ENCODE data around the gene APOM.

Gene APOM

DNA sequence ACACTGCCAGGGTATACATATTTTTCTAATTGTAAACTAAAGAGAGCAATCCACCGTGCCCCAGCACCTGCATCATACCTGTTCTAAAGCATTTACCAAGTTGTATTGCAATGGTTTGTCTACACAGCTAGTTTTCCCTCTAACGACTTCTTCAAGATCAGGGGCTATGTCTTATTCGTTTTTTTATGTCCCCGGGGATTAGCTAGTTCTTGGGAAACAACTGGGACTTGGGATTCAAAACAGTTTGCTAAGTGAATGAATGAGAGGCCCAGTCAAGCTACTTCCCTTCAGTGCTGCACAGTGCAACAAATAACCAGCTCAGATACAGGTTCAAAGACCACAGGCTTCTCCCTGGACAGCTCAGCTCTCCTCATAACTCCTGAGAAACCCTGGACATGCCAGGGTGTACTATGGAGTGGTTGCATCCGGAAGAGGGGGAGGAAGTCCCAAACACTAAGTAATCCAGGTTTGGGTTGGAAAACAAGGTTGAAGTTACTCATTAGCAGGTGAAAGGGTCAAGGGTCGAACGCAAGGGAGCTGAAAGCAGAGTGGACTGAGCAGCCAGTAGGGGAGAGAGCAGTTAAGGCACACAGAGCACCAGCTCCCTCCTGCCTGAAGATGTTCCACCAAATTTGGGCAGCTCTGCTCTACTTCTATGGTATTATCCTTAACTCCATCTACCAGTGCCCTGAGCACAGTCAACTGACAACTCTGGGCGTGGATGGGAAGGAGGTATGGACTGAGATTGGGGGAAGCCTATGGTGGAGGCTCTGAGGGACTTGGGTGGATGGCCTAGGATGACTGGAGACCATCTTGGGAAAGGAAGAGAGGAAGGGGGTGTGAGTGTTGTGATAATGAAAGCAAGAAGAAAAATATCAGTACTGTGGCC is at the start of gene APOM:
Gene APOM (plus strand): TSS at position 546 of the 889 bp plus-strand sequence. CDS start 73 bp downstream, at position 619.
- no peak for DNase-seq

GRCh38 chr6:31607317-31607716 is 48.4 kb upstream of the APOM start:
- no peak for DNase-seq

DNA sequence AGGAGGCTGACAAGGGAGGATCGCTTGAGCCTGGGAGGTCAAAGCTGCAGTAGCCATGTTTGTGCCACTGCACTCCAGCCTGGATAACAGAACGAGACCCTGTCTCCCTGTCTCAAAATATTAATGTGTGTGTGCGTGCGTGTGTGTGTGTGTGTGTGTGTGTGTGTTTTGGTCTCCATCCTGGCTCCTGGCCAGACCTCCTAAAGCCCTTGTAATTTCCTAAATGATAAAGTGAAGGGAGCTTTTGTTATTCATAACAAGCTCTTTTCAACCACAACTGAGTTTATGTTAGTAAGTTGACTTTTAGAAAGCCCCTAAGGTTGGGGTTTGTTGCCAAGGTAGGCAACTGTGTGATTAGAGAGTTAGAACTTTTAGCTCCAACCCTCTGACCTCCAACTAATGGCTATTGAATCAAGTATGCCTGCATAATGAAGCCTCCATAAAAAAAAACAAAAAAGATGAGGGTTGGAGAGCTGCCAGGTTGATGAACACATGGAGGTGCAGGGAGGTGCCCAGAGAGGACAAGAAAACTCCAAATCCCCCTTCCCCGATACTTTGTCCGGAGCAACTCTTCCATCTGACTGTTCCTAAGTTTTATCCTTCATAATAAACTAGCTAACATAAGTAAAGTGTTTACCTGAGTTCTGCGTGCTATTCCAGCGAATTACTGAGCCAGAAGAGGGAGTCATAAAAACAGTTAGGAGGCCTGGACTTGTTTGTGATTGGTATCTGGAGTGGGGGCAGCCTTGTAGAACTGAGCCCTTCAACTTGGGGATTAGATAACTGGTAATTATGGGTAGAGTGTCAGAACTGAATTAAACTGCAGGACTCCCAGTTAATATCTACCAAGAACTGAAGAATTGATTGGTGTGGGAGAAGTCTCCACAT is 45.9 kb upstream of the APOM start:
- DNase-seq = no peak

DNA sequence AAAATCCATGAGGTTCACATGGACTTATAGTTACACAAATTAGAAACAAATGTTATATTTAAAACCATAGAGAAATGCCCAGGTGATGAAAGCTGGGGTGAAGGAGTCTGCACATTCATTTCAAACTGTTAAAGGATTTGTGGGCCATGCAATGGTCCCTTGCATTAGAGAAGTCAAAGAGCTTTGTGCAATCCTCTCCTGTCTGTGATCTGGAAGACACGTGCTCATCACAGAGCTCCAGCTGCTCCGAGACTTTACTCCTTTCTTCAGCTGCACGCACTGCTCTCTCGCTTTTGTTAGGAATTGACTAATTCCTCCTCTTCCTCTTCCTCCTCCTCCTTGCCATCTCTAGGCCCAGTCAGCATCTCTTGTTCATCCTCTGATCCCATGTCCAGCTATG is 44.7 kb upstream of the APOM start:
- DNase-seq = no peak

DNA sequence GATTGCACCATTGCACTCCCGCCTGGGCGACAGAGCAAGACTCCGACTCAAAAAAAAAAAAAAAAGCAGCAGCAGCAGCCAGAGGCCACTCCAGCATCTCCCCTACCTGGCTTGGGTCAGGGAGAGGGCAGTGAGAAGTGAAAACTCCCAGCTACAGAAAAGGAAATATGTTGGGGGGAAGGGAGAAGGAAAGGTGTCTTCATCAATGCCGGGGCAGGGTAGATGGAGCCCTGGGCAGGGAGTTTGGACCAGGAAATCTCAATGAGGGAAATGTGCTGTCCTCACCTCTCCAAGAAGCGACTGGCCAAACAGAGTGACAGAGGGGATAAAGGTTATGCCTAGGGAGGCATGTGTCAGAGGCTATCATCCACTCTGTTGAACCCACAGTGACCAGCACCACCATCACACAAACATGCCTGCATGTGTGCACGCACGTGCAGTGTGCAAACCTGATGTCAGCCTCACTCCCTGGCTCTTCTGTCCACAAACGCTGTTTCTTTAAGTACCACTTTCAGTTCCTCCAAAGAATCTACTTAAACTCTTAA is 41.5 kb upstream of the APOM start:
- no peak for DNase-seq

DNA sequence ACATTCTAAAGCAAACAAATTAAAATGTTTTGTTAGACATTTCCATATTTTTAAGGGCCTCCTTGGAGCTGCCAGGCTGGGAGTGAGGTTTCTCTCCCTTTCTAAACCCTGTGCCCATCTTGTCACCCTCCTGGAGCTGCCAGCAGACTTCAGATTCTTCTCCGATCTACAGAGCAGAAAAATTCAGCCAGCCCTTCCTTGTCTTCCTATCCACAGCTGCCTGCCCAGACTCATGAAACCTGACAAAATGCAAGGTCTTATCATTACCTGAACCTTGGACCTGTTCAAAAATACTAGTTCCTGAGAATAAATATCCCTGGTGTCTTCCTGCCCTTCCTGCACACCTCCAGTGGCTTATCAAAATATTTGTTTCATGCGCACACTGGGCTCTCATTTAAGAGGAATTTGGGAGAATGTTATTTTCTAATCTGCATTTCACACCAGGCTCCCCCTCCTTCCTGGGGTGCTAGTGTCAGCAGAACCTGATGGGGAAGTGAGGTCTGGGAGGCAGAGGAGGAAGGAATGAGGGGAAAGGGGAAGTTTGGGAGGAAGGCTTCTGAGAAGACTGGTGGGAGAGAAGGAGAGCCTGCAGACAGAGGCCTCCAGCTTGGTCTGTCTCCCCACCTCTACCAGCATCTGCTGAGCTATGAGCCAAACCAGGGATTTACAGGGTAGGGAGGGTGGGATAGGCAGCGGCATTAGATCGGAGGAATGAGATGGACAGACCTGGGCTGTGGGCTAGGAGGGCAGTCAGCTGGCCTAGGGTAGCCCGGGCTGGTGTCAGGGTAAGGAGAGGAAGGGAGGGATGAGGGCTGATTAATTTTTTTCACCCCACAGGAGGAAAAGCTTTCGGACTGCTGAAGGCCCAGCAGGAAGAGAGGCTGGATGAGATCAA is 40.8 kb upstream of the APOM start, which contains the start of gene AIF1:
Gene AIF1 (plus strand): TSS at position 551 of the 895 bp plus-strand sequence. CDS start 96 bp downstream, at position 647.
- DNase-seq = no peak

DNA sequence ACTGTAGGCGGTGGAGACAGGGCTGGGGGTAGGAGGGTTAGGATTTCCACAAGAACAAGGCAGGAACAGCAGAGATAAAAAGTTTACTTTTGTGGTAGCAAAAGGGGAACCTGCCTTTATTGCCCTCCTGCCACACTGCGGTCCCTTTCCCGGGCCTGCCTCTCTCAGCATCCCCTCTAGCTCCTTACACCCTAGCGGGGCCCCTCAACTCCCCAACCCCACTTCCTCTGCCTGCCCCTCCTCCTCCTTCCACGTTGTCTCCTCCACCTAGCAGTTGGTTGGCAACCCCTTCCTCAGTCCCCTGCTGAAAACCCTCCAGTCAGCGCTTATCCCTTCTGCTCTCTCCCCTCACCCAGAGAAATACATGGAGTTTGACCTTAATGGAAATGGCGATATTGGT is 39.9 kb upstream of the APOM start:
- DNase-seq = no peak

DNA sequence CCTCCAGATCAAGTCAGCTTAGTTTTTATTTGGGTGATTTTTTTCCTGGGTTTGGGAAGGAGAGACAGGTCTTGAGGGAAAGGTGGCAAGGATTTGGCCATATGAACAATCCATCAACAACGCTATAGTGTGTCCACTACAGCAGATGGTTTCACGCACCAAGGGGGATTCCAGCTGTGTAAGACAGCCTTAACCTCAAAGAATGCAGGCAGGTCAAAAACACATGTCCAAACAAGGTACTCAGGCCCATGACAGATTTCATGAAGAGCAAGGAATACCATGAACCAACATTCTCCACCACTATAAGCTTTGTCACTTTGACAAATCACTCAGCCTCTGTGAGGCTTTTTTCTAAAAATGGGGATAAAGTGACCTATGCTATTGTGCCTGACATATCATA is 38.7 kb upstream of the APOM start:
- DNase-seq = no peak

- DNase-seq = peak; percentile 92
Measured at GRCh38 chr6:31619805-31620585, 35.7 kb upstream of the APOM start.

GRCh38 chr6:31620586-31621319 is 34.9 kb upstream of the APOM start, which contains the start of gene PRRC2A:
Gene PRRC2A, plus strand, starts transcription at chr6:31620715. Its CDS starts 2,075 bp downstream, at chr6:31622790.
- DNase-seq = peak; percentile 95

DNA sequence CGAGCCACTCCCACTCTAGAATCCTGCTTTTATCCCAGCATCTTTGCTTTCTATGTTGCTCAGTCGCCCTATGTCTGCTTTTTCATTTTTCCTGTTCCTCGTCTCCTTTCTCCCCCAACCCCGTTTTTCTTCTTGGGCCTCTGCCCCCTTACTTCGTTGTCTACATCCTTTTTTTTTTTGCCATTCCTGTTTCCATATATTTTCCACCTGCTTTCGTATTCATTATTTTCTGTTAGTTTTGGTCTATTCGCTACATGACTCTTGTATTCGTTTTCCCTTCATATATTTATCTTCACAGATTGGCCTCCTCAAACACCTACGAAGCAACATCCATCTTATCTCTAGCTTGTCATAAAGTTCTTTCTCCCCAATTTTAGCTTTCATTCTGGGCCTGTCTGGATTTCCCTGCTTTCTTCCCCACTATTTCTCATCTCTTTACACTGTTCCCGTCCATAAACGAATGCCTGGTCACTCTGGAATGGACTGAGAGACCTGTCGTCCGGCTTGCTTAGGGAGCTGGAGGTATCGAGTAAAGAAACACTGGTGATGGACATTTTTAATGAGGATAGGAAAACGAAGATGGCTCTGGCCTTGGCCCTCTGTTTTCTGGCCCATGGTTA is 34.3 kb upstream of the APOM start:
- no peak for DNase-seq

DNA sequence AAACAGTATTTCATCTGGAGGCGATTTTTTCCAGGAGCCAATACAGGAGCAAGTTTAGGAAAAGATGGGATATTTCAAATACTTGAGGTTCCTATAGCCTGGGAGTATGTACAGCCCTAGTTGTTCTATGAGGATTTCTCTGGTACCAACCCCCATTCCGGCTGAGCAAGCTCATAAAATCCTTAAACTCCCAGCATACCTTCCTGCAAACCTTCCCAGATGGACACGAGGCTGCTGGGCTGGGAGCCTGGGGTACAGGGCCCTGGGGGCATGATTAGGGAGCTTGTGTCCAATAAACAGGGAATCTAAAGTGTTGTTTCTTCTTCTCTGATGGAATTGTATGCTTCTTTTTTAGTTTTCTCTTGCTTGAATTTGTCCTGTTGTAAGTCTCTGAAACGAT is 33.7 kb upstream of the APOM start:
- no peak for DNase-seq

DNA sequence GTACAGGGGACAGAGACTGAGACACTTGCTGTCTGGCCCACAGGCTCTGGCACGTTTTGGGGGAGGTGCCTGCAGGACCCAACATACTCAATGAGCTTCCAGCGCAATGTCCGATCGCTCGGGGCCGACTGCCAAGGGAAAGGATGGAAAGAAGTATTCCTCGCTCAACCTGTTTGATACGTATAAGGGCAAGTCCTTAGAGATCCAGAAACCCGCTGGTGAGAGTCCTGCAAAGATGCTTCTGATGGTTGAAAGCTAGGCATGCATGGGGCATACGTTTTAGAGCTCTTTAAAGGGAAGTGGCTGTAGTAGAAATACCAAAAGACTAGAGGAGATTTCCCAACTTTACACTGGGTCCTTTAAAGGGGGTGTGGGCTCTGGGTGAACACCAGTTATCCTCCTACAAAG is 33.0 kb upstream of the APOM start:
- DNase-seq = no peak

GRCh38 chr6:31624070-31624469 is 31.6 kb upstream of the APOM start:
- DNase-seq = no peak

DNA sequence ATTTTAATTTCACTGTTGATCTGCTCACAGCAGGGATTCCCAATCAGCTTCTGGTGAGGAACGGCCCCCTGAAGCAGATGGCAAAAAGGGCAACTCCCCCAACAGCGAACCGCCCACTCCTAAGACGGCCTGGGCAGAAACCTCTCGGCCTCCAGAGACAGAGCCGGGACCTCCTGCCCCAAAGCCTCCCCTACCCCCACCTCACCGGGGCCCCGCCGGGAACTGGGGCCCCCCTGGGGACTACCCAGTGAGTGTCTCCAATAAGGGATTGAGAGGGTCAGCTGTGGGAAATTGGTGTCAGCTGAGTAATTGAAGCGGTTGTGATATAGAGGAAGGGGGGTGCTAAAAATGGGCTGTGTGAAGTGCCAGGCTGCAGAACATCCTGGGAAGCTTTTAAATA is 28.7 kb upstream of the APOM start:
- no peak for DNase-seq

DNA sequence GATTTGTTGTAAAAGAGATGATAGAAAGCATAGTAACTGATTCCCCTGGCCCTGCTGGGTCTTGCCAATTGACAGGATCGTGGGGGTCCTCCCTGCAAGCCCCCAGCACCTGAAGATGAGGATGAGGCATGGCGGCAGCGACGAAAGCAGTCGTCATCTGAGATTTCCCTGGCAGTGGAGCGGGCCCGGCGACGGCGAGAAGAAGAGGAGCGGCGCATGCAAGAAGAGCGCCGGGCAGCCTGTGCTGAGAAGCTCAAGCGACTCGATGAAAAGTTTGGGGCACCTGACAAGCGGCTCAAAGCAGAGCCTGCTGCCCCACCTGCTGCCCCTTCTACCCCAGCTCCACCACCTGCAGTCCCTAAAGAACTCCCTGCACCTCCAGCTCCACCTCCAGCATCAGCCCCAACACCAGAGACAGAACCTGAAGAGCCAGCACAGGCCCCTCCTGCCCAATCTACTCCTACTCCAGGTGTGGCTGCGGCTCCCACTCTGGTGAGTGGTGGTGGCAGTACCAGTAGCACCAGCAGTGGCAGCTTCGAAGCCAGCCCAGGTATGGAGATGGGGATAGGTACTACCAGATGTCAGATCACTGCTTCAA is 27.9 kb upstream of the APOM start:
- no peak for DNase-seq

- no peak for DNase-seq
Measured at GRCh38 chr6:31629014-31629413, 26.7 kb upstream of the APOM start.

GRCh38 chr6:31630177-31630934 is 25.3 kb upstream of the APOM start:
- no peak for DNase-seq

GRCh38 chr6:31631209-31631608 is 24.5 kb upstream of the APOM start:
- no peak for DNase-seq

All from activated T-cell treated with anti-CD3 and anti-CD28 coated beads, Interleukin-2, amount 50 U/mL, for 1 hour (primary cell).